ENCODE measurements around the gene TP53INP2.

GRCh38 chr20:34715384-34715783 is 11.2 kb downstream of the TP53INP2 start:
- TF ChIP-seq POLR2A (IDR thresholded peaks at IDR 0.05) = no peak
- TF ChIP-seq, protein P1, sequence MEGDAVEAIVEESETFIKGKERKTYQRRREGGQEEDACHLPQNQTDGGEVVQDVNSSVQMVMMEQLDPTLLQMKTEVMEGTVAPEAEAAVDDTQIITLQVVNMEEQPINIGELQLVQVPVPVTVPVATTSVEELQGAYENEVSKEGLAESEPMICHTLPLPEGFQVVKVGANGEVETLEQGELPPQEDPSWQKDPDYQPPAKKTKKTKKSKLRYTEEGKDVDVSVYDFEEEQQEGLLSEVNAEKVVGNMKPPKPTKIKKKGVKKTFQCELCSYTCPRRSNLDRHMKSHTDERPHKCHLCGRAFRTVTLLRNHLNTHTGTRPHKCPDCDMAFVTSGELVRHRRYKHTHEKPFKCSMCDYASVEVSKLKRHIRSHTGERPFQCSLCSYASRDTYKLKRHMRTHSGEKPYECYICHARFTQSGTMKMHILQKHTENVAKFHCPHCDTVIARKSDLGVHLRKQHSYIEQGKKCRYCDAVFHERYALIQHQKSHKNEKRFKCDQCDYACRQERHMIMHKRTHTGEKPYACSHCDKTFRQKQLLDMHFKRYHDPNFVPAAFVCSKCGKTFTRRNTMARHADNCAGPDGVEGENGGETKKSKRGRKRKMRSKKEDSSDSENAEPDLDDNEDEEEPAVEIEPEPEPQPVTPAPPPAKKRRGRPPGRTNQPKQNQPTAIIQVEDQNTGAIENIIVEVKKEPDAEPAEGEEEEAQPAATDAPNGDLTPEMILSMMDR (IDR thresholded peaks at IDR 0.05) = no peak
